Upper lobe of left lung (tissue), 4 donors: ENCODE data around the gene DNMT3A.

Experiments
- POLR2A ChIP-seq, 4 donors: fragments of 450-650 bp; IDR thresholded peaks; one replicate each; pipeline ENCODE4 v1.5.1; 2016 to 2017; ENCODE audit warnings: antibody characterized with exemption in 4 of 4, mild to moderate bottlenecking in 2 of 4
- POLR2AphosphoS5 ChIP-seq, 2 donors: sonication (generic); formaldehyde crosslinking; IDR thresholded peaks; one replicate each; pipeline ENCODE4 v1.5.1; 2017; ENCODE audit warnings: antibody characterized with exemption in 2 of 2
- TF ChIP-seq, protein P1 (sequence below), 6 experiments: fragments of 450-650 bp in 4 of 6; fragments of 200-600 bp in 2 of 6; sonication (generic) in 2 of 6; IDR thresholded peaks; one replicate each; pipeline ENCODE4 v1.5.1; 2016 to 2019; ENCODE audit warnings: antibody characterized with exemption in 6 of 6

DNA sequence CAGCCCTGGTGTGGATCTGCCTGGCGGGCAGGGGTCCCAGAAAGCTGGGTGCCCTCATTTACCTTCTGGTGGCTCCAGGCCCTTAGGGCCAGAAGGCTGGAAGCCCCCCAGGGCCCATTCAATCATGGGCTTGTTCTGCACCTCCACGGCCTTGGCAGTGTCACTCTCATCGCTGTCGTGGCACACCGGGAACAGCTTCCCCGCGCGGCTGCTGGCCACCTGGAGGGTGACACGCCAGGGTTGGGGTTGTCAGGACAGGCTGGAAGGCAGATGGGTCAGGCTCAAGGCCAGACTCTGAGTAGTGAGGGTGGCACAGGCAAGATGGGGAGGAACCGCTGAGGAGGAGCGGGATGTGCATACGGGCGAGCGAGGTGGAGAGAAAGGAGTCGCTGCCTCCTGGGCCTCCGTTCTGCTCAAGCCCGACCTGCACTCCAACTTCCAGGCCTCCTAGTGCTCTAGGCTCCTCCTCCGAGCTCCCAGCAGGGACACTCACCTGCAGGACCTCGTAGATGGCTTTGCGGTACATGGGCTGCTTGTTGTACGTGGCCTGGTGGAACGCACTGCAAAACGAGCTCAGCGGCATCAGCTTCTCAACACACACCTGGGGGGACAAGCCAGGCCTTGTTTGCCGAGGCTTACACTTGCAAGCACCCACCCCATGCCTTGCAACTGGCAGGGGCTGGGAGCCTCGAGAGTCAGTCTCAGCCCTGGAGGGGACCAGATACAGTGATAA, 95.0 kb downstream of the DNMT3A start:
- TF ChIP-seq, protein P1, sequence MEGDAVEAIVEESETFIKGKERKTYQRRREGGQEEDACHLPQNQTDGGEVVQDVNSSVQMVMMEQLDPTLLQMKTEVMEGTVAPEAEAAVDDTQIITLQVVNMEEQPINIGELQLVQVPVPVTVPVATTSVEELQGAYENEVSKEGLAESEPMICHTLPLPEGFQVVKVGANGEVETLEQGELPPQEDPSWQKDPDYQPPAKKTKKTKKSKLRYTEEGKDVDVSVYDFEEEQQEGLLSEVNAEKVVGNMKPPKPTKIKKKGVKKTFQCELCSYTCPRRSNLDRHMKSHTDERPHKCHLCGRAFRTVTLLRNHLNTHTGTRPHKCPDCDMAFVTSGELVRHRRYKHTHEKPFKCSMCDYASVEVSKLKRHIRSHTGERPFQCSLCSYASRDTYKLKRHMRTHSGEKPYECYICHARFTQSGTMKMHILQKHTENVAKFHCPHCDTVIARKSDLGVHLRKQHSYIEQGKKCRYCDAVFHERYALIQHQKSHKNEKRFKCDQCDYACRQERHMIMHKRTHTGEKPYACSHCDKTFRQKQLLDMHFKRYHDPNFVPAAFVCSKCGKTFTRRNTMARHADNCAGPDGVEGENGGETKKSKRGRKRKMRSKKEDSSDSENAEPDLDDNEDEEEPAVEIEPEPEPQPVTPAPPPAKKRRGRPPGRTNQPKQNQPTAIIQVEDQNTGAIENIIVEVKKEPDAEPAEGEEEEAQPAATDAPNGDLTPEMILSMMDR (IDR thresholded peaks at IDR 0.05), result no peak
- no peak for TF ChIP-seq POLR2AphosphoS5 (IDR thresholded peaks at IDR 0.05)
- no peak for TF ChIP-seq POLR2A (IDR thresholded peaks at IDR 0.05)
